Measurements from ENCODE around the gene SIM2.

SIM2 gene

DNA sequence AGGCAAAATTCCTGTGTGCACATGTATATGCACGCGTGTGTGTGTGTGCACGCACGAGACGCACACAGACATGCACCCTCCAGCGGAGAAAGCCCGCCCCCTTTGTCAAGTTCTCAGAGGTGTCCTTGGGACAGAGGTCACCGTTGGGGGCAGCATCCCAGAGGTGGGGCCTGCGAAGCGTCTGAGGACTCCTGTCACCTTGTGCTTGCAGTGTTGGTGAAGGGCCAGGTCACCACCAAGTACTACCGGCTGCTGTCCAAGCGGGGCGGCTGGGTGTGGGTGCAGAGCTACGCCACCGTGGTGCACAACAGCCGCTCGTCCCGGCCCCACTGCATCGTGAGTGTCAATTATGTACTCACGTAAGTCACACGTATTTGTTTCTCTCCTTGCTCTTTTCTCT, 42.6 kb downstream of the SIM2 start:
- FAIRE-seq = no peak

DNA sequence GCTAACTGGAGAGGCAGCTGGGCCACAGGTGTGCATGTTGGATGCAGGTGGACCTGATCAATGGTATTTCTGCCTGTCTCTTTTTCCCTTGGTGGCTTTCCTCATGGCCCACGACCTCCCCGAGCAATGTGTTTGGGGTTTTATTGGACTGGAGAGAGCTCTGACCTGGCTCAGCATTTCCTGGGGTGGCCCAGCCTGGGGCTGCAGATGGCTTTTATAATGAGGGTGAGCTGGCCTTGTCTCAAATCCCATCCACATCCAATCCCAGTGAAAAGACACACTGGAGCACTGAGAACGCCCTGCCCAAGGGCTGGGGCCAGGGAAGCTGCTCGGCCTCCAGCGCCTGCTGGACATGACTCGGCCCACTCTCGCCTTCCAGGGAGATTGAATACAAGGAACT, 44.1 kb downstream of the SIM2 start:
- no peak for FAIRE-seq

DNA sequence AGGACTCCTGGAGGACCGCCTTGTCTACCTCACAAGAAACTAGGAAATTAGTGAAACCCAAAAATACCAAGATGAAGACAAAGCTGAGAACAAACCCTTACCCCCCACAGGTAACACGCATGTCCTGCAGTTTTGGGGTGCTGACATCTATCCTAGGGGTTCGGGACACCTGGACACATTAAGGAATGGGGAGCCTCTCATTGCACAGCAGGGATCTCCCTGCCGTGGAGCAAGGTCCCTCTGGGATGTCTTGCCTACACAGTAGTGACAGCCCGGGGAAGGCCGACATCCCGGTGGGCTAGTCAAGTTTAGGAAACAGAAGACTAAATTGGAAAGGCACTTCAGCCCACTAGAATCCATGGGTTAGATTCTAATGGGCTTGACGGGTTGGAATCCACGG, 44.5 kb downstream of the SIM2 start:
- no peak for FAIRE-seq

GRCh38 chr21:36744190-36744559, 45.3 kb downstream of the SIM2 start:
- no peak for FAIRE-seq

GRCh38 chr21:36744560-36745231, 45.8 kb downstream of the SIM2 start:
- no peak for FAIRE-seq

DNA sequence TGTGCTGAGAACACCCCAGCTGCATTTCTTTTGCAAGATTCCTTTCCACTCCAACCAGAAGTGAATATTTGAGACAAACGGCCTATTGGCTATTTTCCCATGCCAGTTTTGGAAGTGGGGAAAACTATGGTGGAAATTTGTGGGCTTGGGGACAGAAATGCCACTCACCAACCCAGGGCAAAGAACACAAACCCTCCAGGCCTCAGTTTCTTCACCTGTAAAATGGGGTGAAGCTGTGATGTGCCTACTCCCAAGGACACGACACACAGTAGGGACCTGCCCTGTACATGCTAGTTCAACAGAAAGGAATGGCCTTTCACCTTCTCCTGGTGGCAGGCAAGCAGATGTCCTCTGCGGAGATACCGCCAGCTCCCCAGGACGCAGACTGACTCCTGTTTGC, 46.5 kb downstream of the SIM2 start:
- no peak for FAIRE-seq

DNA sequence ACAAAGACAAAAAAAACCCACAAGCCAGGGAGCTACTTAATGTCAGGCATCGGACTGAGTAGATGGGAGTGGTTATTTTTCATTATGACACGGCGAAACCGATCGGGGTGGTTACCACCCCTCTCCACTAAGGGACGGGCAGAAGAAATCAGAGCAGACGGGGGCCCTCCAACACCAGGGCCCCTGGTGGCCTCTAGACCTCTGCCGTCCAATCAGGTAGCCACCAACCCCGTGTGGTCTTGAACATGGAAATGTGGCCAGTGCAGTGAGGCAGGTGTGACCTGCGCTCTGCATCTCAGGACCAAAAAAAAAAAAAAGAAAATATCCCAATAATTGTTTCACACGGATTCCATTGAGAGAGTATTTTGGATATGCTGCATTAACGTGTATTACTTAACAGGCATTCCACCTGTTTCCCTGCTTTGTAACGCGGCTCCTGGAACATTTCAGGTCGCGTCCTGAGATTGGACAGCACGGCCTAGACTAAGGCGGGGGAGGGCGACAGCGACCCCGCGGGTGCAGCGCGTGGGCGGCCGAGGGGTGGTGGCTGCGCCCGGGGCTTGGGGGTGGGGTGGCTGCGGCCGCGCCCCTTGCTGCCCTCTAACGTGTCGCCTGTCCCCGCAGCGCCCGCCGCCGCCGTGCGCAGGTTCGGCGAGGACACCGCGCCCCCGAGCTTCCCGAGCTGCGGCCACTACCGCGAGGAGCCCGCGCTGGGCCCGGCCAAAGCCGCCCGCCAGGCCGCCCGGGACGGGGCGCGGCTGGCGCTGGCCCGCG, 48.3 kb downstream of the SIM2 start:
- FAIRE-seq = no peak

GRCh38 chr21:36747815-36748383, 49.0 kb downstream of the SIM2 start:
- no peak for FAIRE-seq

DNA sequence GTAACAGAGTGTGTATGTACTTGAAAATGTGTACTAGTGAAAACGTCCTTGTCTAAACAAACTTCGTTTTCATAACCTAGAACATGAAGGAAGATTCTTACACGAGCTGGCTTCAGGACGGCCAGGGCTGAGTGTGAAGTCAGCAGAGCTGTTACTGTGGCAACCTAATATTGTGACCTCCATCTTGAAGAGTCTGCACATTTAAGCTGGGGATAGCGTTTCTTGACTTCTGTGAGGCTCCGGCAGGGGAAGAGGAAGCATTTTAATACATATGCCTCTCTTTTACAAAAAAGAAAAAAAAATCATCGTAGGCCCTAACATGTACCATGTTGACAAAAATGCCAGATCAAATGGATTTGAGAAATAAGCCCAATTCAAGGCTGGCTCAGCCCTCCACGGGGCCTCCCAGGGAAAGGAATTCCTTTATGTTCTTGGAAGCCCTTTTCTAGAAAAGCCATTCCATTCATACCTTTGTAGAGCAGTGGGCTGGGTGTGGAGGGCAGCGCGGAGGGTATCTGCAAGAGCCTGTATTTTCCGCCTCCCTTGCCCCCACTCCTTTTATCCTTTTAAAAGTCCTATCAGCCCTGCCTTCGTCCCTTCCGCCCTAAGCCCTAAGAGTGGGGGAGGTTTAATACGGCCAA, 51.1 kb downstream of the SIM2 start:
- FAIRE-seq = no peak

DNA sequence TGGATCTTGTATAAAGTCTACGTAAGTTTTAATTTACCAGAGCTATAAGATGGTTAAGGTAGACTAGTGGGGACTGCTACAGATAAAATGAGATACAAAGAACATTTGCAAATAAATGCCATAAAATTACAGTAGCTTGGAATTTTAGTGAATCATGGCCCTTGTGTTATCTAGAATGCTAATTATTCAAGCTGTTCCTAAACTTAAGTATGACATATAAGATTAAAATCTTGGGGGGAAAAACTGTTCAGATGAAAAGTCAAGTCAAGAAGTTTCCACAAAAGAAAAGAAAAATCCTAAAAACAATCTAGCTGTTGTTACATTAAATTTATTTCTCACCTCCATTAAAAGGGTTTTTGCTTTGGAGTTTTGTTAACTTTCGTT, 51.7 kb downstream of the SIM2 start:
- FAIRE-seq = no peak

DNA sequence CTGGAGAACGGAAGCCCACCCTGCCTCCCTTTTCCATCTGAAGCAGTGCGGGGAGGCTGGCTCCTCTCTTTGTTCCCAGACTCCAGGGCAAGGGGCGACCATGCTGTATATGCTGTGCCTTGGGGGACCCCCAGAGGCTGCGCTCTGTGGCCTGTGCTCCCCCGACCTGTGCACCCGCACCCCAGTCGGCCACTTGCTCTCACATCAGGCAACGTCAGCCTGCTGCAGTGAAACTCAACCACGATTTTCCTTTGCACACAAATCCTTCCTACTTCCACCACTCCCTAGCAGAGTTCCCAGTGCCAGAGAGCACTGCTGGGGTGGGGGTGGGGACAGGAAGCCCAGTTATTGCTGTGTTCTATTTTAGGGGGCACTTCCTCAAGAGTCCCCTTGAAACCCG, 52.5 kb downstream of the SIM2 start:
- FAIRE-seq = no peak

DNA sequence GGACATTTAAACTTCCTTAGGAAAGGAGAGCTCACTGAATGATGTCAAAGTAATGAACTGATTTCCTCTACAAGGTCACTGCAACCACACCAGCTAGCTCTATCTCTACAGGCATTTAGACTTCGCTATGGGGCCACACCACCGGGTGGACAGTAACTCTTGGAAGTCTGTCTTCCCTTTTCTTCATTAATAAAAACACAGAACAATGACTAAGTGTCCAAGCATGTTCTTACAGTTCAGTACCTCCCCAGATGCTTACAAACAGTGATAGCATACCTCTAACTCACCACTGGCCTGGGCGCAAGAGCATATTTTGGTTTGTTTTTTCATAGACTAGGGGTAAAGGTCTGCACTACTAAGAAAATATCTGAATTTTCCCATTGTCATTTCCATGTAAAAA, 54.6 kb downstream of the SIM2 start:
- no peak for FAIRE-seq

DNA sequence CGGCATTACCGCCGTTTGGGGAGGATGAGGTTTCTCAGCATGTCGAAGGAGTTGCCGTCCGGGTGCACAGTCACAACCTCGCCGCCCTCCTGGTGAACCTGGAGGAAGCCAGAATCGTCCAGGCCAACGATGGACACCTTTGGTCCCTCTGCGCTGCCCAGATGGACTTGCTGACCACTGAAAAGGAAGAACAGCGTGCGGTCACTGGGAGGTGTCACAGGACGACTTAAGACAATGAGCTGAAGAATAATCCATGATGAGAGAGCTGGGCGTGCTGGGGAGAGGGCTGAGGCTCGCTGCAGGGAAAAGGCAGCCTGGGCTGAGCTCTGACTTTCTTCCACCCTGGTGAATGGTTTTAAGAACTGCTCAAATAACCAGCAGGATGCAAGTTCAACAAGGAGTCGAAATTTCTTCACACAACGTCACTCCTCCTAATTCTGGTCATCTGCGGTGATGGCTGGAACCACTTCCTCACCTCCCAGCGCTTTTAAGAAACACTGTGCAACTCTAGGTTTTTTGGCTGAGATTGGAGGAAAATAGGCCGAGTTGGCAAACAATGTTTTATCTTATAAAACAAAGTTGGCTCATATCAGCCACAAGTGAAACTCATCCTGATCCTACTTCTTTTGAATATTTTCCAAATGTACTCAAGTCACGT, 55.5 kb downstream of the SIM2 start:
- FAIRE-seq = no peak

- no peak for FAIRE-seq
These were observed 57.6 kb downstream of the SIM2 start for GRCh38 chr21:36756527-36756926.

GRCh38 chr21:36757196-36757595, 58.3 kb downstream of the SIM2 start:
- no peak for FAIRE-seq

- FAIRE-seq = no peak
These were observed 60.6 kb downstream of the SIM2 start for GRCh38 chr21:36759348-36760083.

DNA sequence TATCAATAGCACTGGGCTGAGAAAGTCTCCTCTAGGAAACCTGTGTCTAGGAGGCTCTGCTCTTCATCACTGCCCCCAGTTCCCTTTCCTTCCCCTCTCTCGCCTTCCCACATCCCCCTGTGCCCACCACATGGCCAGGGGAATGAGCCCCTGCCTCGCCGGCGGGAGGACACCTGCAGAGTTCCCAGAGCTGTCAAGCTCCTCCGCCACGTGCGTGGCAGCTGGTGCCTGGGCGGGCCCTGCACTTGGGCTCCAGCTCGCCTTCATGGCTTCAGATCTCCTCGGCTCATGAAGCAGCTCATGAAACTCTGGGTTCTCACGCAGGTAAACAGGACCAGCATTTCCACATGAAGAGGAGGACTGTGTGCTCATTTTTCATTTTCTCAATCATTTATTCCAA, 62.8 kb downstream of the SIM2 start:
- FAIRE-seq = no peak

GRCh38 chr21:36762642-36763041, 63.7 kb downstream of the SIM2 start:
- no peak for FAIRE-seq

- no peak for FAIRE-seq
These were observed 64.4 kb downstream of the SIM2 start for GRCh38 chr21:36763305-36763704.

GRCh38 chr21:36765229-36765628, 66.3 kb downstream of the SIM2 start:
- no peak for FAIRE-seq

GRCh38 chr21:36766511-36766910, 67.6 kb downstream of the SIM2 start:
- FAIRE-seq = no peak

GRCh38 chr21:36767096-36767495, 68.2 kb downstream of the SIM2 start:
- no peak for FAIRE-seq

GRCh38 chr21:36768496-36768895, 69.6 kb downstream of the SIM2 start:
- FAIRE-seq = no peak

All from G401.6 (cell line).